Gastrocnemius medialis (tissue), 4 donors: ENCODE data around the gene NPAS2. TPM values are rescaled to one million over a fixed set of nuclear protein-coding genes. Genes with fewer than 3 reads are reported as not detected.

ENCODE experiments used
- ATAC-seq, 2 donors: fragments of 150-250 bp; one replicate each; pipeline ENCODE4 v1.9.1; 2016
- DNase-seq, 2 donors: peaks; one replicate each; pipeline ENCODE4 v3.0.0-alpha.2; 2019
- H3K27ac ChIP-seq, 4 donors: fragments of 200-600 bp; sonication (generic); 1 replicate in 1 of 4; 2 replicates in 3 of 4; pipeline ENCODE4 v1.5.1; 2016 to 2018; ENCODE audit warnings: mild to moderate bottlenecking in 2 of 4, moderate library complexity in 1 of 4
- H3K27me3 ChIP-seq, 3 donors: fragments of 200-600 bp; sonication (generic) in 2 of 3; 1 replicate in 1 of 3; 2 replicates in 2 of 3; pipeline versions ENCODE4 v1.5.1 to v1.6.0; 2016 to 2019; ENCODE audit warnings: mild to moderate bottlenecking in 1 of 3, moderate library complexity in 1 of 3
- H3K36me3 ChIP-seq, 2 donors: fragments of 200-600 bp; sonication (generic) in 1 of 2; one replicate each; pipeline ENCODE4 v1.5.1; 2017 to 2018
- H3K4me1 ChIP-seq, 2 donors: fragments of 200-600 bp; sonication (generic) in 1 of 2; one replicate each; pipeline ENCODE4 v1.5.1; 2016 to 2017; ENCODE audit warnings: mild to moderate bottlenecking in 2 of 2
- H3K4me3 ChIP-seq, 4 donors: fragments of 200-600 bp; sonication (generic) in 3 of 4; 1 replicate in 1 of 4; 2 replicates in 3 of 4; pipeline ENCODE4 v1.5.1; 2016 to 2019; ENCODE audit warnings: mild to moderate bottlenecking in 2 of 4
- H3K9me3 ChIP-seq, 3 donors: fragments of 200-600 bp; sonication (generic) in 2 of 3; 1 replicate in 1 of 3; 2 replicates in 2 of 3; pipeline ENCODE4 v1.5.1; 2016 to 2019
- POLR2A ChIP-seq, 2 donors: fragments of 450-650 bp; IDR thresholded peaks; one replicate each; pipeline ENCODE4 v1.6.1; 2017; ENCODE audit warnings: antibody characterized with exemption in 2 of 2, mild to moderate bottlenecking in 2 of 2, moderate library complexity in 2 of 2
- in situ Hi-C, 4 donors: fragments of 200-750 bp; cut with MboI; loops; one replicate each; pipeline versions ENCODE4 v1.15.0 to v1.8.0; 2017; ENCODE audit warnings: low sequenced_read_pairs in 4 of 4
- intact Hi-C: fragments of 100-400 bp; cut with DNase I; formaldehyde crosslinking; loops from one replicate; pipeline ENCODE4 v1.15.1; 2023; ENCODE audit warnings: low total_unique reads
- total RNA-seq, 4 donors: library from RNA; depleted of rRNA; stranded (reverse); fragments of >200 nt; gene quantifications; one replicate each; pipeline versions ENCODE4 v1.1.0 to v1.2.3, GENCODE V29; 2016
- TF ChIP-seq, protein P1 (sequence below), 5 experiments: fragments of 450-650 bp in 3 of 5; fragments of 200-600 bp in 2 of 5; sonication (generic) in 2 of 5; IDR thresholded peaks in 4 of 5; conservative IDR thresholded peaks in 1 of 5; 1 replicate in 4 of 5; 2 replicates in 1 of 5; pipeline ENCODE4 v1.5.1; 2016 to 2019; ENCODE audit warnings: antibody characterized with exemption in 5 of 5, mild to moderate bottlenecking in 3 of 5, moderate library complexity in 3 of 5

The NPAS2 gene
- total RNA-seq, 4 donors from 2014 or later = 11.4 to 48.2 (median 36.6) TPM

DNA sequence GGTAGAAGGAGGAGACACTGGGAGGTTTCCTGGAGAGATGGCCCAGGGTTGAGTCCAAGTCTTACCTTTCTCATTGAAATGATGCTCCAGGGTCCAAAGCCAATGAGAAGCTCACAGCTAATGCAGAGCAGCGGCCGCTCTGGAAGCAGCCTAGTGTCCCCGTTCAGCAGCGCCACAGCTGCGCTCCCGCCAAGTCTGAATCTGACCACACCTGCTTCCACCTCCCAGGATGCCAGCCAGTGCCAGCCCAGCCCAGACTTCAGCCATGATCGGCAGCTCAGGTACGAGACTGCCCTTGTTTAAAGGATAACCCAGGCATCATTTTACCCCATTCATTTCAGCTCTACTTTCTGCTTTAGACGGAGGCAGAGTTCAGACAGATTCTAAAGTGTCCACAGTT, 170.2 kb downstream of the NPAS2 start:
- in situ Hi-C loops (loop anchor here in 2 of 4 donors (10.0 kb wide), 2 partner anchors 255 to 375 kb away; no protein-coding TSS in a partner anchor), intact Hi-C loops (no loop called here)
- H3K9me3 ChIP-seq = no peaks in the 10 kb centered on the region
- TF ChIP-seq, protein P1, sequence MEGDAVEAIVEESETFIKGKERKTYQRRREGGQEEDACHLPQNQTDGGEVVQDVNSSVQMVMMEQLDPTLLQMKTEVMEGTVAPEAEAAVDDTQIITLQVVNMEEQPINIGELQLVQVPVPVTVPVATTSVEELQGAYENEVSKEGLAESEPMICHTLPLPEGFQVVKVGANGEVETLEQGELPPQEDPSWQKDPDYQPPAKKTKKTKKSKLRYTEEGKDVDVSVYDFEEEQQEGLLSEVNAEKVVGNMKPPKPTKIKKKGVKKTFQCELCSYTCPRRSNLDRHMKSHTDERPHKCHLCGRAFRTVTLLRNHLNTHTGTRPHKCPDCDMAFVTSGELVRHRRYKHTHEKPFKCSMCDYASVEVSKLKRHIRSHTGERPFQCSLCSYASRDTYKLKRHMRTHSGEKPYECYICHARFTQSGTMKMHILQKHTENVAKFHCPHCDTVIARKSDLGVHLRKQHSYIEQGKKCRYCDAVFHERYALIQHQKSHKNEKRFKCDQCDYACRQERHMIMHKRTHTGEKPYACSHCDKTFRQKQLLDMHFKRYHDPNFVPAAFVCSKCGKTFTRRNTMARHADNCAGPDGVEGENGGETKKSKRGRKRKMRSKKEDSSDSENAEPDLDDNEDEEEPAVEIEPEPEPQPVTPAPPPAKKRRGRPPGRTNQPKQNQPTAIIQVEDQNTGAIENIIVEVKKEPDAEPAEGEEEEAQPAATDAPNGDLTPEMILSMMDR (IDR thresholded peaks at IDR 0.05 in 4 of 5, conservative IDR thresholded peaks at IDR 0.05 in 1 of 5) = no peak
- TF ChIP-seq POLR2A (IDR thresholded peaks at IDR 0.05) = no peak
- no peaks in the 10 kb centered on the region for H3K27me3 ChIP-seq
- H3K36me3 ChIP-seq = peaks cover 0 to 27% of the 10 kb centered on the region in 2 donors
- DNase-seq = no peak
- H3K27ac ChIP-seq = no peak overlapping the region
- H3K4me3 ChIP-seq = no peak overlapping the region
- no peak for ATAC-seq
- no peaks in the 10 kb centered on the region for H3K4me1 ChIP-seq

DNA sequence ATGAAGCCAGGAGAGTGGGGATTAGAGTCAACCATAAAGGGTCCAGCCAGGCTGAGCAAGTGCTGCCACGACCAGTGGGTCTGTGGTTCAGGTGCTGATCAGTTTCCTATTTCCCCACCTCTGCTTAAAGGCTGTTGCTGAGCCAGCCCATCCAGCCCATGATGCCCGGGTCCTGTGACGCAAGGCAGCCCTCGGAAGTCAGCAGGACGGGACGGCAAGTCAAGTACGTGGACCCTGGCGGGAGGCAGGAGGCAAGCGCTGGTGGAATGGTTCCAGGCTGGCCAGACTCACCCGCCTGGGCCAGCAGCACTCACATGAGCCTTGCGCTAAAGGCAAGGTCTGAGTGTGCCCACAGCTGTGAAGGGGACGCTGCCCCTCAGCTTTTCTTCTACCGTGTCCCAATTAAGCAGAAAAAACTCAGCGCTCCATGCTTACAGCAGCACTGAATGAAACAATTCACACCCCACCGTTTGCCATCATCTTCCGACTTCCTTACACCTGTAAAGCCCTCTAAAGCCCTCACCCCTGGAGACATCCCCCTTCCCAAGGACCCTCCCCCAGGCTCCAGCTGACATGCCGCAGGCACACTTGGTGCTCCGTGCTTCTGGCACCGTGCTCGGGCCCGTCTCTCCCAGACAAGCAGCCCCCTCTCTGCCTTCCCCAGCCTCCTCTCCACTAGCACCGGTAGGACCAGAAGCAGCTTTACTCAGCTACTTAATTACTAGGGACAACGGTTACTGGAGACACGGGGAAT, 170.9 kb downstream of the NPAS2 start:
- no peaks in the 10 kb centered on the region for H3K27me3 ChIP-seq
- no peaks in the 10 kb centered on the region for H3K9me3 ChIP-seq
- intact Hi-C loops (no loop called here), in situ Hi-C loops (loop anchor here in 2 of 4 donors (10.0 kb wide), 2 partner anchors 256 to 376 kb away; no protein-coding TSS in a partner anchor)
- H3K36me3 ChIP-seq = peaks cover 0 to 33% of the 10 kb centered on the region in 2 donors
- H3K4me1 ChIP-seq = no peaks in the 10 kb centered on the region
- DNase-seq = no peak
- no peak overlapping the region for H3K4me3 ChIP-seq
- no peak overlapping the region for H3K27ac ChIP-seq
- no peak for TF ChIP-seq POLR2A (IDR thresholded peaks at IDR 0.05)
- TF ChIP-seq, protein P1 (IDR thresholded peaks at IDR 0.05 in 4 of 5, conservative IDR thresholded peaks at IDR 0.05 in 1 of 5) = no peak
- ATAC-seq = no peak

DNA sequence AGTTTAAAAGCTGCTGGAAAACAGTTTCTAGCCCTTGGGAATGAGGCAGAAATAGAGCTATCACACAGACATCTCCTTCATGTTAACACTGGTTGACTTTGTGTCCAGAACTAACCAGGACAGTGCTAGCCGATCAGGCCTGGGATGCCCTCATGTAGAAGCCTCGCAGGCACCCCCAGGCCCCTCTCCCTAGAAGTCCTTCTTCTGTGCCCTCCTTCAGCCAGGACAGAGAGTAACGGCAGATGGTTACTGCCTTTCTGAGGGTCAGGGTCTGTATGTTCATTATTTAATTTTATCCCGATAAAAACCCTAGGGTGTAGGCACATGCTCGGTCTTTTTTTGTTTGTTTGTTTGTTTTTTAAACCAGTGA, 171.4 kb downstream of the NPAS2 start:
- H3K9me3 ChIP-seq = no peaks in the 10 kb centered on the region
- TF ChIP-seq, protein P1 (IDR thresholded peaks at IDR 0.05 in 4 of 5, conservative IDR thresholded peaks at IDR 0.05 in 1 of 5) = no peak
- TF ChIP-seq POLR2A (IDR thresholded peaks at IDR 0.05) = no peak
- no peak overlapping the region for H3K4me3 ChIP-seq
- DNase-seq = no peak
- intact Hi-C loops (no loop called here), in situ Hi-C loops (loop anchor here in 2 of 4 donors (10.0 kb wide), 2 partner anchors 257 to 377 kb away; no protein-coding TSS in a partner anchor)
- no peaks in the 10 kb centered on the region for H3K4me1 ChIP-seq
- ATAC-seq = no peak
- no peaks in the 10 kb centered on the region for H3K27me3 ChIP-seq
- H3K36me3 ChIP-seq = peaks cover 0 to 34% of the 10 kb centered on the region in 2 donors
- no peak overlapping the region for H3K27ac ChIP-seq

DNA sequence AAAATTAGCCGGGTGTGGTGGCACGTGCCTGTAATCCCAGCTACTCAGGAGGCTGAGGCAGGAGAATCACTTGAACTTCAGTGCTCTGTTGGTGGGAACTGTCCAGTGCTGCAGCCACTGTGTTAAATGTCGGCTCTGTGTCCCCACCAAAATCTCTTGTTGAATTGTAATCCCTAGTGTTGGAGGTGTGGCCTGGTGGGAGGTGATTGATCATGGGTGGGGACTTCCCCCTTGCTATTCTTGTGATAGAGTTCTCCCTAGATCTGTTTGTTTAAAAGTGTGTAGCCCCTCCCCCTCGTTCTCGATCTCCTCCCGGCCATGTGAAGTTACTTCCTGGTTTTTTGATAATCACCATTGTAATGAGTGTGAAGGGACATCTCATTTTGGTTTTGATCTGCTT, 172.3 kb downstream of the NPAS2 start:
- Histone ChIP-seq H3K27me3 (no peaks in the 10 kb centered on the region), H3K27ac (no peak overlapping the region), H3K9me3 (no peaks in the 10 kb centered on the region), H3K4me1 (no peaks in the 10 kb centered on the region), H3K36me3 (peaks cover 0 to 34% of the 10 kb centered on the region in 2 donors), H3K4me3 (no peak overlapping the region)
- DNase-seq (no peak), ATAC-seq (no peak)
- no peak for TF ChIP-seq POLR2A (IDR thresholded peaks at IDR 0.05)
- TF ChIP-seq, protein P1 (IDR thresholded peaks at IDR 0.05 in 4 of 5, conservative IDR thresholded peaks at IDR 0.05 in 1 of 5) = no peak
- in situ Hi-C loops (loop anchor here in 2 of 4 donors (10.0 kb wide), 2 partner anchors 257 to 377 kb away; no protein-coding TSS in a partner anchor), intact Hi-C loops (no loop called here)
